22Rv1 (cell line): ENCODE data around the gene KHDC3L.

ENCODE experiments used
- ZFX ChIP-seq: fragments of 450-650 bp; IDR thresholded peaks from 2 replicates; pipeline ENCODE4 v1.6.1; 2017; ENCODE audit warnings: antibody characterized with exemption, borderline replicate concordance
- TF ChIP-seq, protein P1 (sequence below): fragments of 450-650 bp; IDR thresholded peaks from 2 replicates; pipeline ENCODE4 v1.5.1; 2017; ENCODE audit warnings: mild to moderate bottlenecking

- TF ChIP-seq, protein P1, sequence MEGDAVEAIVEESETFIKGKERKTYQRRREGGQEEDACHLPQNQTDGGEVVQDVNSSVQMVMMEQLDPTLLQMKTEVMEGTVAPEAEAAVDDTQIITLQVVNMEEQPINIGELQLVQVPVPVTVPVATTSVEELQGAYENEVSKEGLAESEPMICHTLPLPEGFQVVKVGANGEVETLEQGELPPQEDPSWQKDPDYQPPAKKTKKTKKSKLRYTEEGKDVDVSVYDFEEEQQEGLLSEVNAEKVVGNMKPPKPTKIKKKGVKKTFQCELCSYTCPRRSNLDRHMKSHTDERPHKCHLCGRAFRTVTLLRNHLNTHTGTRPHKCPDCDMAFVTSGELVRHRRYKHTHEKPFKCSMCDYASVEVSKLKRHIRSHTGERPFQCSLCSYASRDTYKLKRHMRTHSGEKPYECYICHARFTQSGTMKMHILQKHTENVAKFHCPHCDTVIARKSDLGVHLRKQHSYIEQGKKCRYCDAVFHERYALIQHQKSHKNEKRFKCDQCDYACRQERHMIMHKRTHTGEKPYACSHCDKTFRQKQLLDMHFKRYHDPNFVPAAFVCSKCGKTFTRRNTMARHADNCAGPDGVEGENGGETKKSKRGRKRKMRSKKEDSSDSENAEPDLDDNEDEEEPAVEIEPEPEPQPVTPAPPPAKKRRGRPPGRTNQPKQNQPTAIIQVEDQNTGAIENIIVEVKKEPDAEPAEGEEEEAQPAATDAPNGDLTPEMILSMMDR, result no peak
- TF ChIP-seq ZFX, result no peak
Observed at GRCh38 chr6:73348550-73349204, 13.8 kb upstream of the KHDC3L start.
